Activated CD8-positive, alpha-beta T cell treated with anti-CD3 and anti-CD28 coated beads for 36 hours (primary cell): ENCODE results near the gene PSMD1. TPM values are rescaled to one million over a fixed set of nuclear protein-coding genes. Genes with fewer than 3 reads are reported as not detected.

Source experiments
- ATAC-seq: fragments of 200-7000 bp; cut with Tn5 transposase; one replicate; pipeline ENCODE4 v1.10.0; 2021; ENCODE audit warnings: mild to moderate bottlenecking, moderate library complexity
- CTCF ChIA-PET: fragments of 350-600 bp; sonication (Branson Sonifier 250); formaldehyde crosslinking; loops from one replicate; lab custom pipeline; 2021; ENCODE audit warnings: antibody characterized with exemption; lab: Charles Lee
- POLR2A ChIA-PET: fragments of 350-600 bp; sonication (Branson Sonifier 250); formaldehyde crosslinking; loops from one replicate; lab custom pipeline; 2021; ENCODE audit warnings: antibody characterized with exemption; lab: Charles Lee
- DNase-seq: peaks from one replicate; pipeline ENCODE4 v3.0.0-alpha.2; 2020
- H3K27ac Mint-ChIP-seq: one replicate; pipeline ENCODE4 v1.8.0; 2021; ENCODE audit warnings: mild to moderate bottlenecking, mixed read lengths
- H3K27me3 Mint-ChIP-seq: one replicate; pipeline ENCODE4 v1.8.0; 2021; ENCODE audit warnings: mixed read lengths
- H3K36me3 Mint-ChIP-seq: one replicate; pipeline ENCODE4 v1.8.0; 2021; ENCODE audit warnings: low read depth, mixed read lengths
- H3K4me1 Mint-ChIP-seq: one replicate; pipeline ENCODE4 v1.8.0; 2021; ENCODE audit warnings: low read depth, mixed read lengths
- H3K4me3 Mint-ChIP-seq: one replicate; pipeline ENCODE4 v1.8.0; 2021; ENCODE audit warnings: mild to moderate bottlenecking, moderate library complexity, mixed read lengths
- H3K9me3 Mint-ChIP-seq: one replicate; pipeline ENCODE4 v1.8.0; 2021; ENCODE audit warnings: mixed read lengths
- intact Hi-C: fragments of 100-400 bp; cut with micrococcal nuclease; formaldehyde crosslinking; loops from one replicate; pipeline ENCODE4 v1.10.0; 2022
- total RNA-seq, 2 experiments: library from RNA; stranded (reverse); gene quantifications; one replicate each; pipeline ENCODE4 v1.2.3, GENCODE V29; 2021
- TF ChIP-seq, protein P1 (sequence below): fragments of 200-600 bp; IDR thresholded peaks from one replicate; pipeline ENCODE4 v1.8.0; 2022; ENCODE audit warnings: antibody characterized with exemption, mild to moderate bottlenecking

Gene PSMD1
- total RNA-seq, 2 experiments from 2014 or later: 106 to 114 TPM

DNA sequence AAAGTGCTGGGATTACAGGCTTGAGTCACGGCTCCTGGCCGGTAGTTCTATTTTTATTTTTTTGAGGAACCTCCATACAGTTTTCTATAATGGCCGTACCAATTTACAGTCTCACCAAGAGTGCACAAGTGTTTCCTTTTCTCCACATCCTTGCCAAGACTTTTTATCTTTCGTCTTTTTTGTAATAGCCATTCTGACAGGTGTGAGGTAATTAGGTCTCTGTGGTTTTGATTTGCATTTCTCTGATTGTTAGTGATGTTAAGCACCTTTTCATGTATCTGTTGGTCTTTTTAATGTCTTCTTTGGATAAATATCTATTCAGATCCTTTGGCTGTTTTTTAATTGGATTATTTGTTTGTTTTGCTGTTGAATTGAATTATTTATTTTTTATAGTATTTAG, 151.1 kb downstream of the PSMD1 start:
- Mint-ChIP-seq H3K4me3 (no peak overlapping the region), H3K36me3 (no peaks in the 10 kb centered on the region), H3K27ac (no peak overlapping the region), H3K27me3 (no peaks in the 10 kb centered on the region), H3K9me3 (no peaks in the 10 kb centered on the region), H3K4me1 (no peaks in the 10 kb centered on the region)
- ATAC-seq: no peak
- intact Hi-C loops: no loop called here
- ChIA-PET POLR2A (no interaction called here), CTCF (no interaction called here)
- no peak for DNase-seq
- TF ChIP-seq, protein P1, sequence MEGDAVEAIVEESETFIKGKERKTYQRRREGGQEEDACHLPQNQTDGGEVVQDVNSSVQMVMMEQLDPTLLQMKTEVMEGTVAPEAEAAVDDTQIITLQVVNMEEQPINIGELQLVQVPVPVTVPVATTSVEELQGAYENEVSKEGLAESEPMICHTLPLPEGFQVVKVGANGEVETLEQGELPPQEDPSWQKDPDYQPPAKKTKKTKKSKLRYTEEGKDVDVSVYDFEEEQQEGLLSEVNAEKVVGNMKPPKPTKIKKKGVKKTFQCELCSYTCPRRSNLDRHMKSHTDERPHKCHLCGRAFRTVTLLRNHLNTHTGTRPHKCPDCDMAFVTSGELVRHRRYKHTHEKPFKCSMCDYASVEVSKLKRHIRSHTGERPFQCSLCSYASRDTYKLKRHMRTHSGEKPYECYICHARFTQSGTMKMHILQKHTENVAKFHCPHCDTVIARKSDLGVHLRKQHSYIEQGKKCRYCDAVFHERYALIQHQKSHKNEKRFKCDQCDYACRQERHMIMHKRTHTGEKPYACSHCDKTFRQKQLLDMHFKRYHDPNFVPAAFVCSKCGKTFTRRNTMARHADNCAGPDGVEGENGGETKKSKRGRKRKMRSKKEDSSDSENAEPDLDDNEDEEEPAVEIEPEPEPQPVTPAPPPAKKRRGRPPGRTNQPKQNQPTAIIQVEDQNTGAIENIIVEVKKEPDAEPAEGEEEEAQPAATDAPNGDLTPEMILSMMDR: no peak

DNA sequence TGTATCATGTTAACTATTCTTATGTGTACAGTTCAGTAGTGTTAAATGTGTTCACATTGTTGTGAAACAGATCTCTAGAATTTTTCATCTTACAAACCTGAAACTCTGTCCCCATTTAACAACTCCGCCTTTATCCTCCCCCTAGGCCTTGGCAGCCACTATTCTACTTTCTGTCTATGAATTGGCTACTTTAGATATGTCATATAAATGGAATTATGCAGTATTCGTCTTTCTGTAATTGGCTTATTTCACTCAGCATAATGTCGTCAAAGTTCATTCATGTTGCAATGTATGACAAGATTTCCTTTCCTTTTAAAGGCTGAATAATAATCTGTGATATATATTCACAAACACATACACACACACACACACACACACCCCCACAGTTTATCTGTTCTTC, 154.1 kb downstream of the PSMD1 start:
- H3K4me3 Mint-ChIP-seq: no peak overlapping the region
- TF ChIP-seq, protein P1: no peak
- no peak overlapping the region for H3K27ac Mint-ChIP-seq
- ChIA-PET POLR2A (interaction anchor here (0.6 kb wide), 1 partner anchor 621 kb away, joined by 3 read pairs; no protein-coding TSS in a partner anchor), CTCF (interaction anchor here (0.7 to 1.5 kb wide), 3 partner anchors 9 to 202 kb away, joined by 3 read pairs; no protein-coding TSS in a partner anchor)
- intact Hi-C loops: no loop called here
- H3K4me1 Mint-ChIP-seq: no peaks in the 10 kb centered on the region
- no peak for DNase-seq
- H3K36me3 Mint-ChIP-seq: no peaks in the 10 kb centered on the region
- no peaks in the 10 kb centered on the region for H3K9me3 Mint-ChIP-seq
- no peak for ATAC-seq
- H3K27me3 Mint-ChIP-seq: no peaks in the 10 kb centered on the region

DNA sequence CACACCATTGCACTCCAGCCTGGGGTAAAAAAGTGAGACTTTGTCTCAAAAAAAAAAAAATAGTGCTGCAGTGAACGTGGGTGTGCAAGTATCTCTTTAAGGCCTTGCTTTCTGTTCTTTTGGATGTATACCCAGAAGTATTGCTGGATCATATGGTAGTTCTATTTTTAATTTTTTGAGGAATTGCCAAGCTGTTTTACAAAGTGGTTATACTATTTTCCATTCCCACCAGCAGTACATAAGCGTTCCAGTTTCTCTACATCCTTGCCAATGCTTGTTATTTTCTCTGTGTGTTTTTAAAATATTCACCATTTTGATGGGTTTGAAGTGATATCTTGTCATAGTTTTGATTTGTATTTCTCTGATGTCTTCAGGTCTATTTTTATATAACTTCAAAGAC, 154.8 kb downstream of the PSMD1 start:
- intact Hi-C loops: no loop called here
- Mint-ChIP-seq H3K9me3 (no peaks in the 10 kb centered on the region), H3K4me3 (no peak overlapping the region), H3K4me1 (no peaks in the 10 kb centered on the region), H3K36me3 (no peaks in the 10 kb centered on the region), H3K27me3 (no peaks in the 10 kb centered on the region), H3K27ac (no peak overlapping the region)
- CTCF ChIA-PET: interaction anchor here (0.7 kb wide), 1 partner anchor 16 kb away, joined by 3 read pairs; no protein-coding TSS in a partner anchor
- POLR2A ChIA-PET: no interaction called here
- no peak for DNase-seq
- TF ChIP-seq, protein P1: no peak
- ATAC-seq: no peak

DNA sequence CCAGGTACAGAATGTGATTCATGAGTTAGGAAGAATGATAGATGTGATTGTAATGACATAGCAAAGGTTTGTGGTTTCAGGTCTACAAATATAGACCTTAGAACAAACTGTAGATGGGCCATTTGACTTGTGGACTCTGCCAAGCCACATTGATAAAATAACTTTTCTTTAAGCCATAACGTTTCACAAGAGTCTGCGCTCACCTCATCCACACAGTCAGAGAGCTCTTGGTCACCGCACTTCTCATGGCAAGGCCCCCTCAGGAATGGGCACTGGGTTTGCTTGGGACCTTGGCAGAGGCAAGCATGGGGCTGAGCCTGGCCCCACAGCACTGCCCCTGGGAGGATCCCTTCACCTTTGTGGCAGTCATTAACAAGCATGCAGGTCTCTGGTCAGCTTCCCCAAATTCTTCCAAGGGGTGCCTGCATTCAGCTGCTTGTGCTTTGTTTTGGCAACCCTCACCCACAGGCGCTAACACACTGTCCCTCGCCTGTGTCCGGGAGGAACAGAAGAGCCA, 155.7 kb downstream of the PSMD1 start:
- H3K27ac Mint-ChIP-seq: no peak overlapping the region
- no peak for DNase-seq
- no peaks in the 10 kb centered on the region for H3K27me3 Mint-ChIP-seq
- ChIA-PET POLR2A (no interaction called here), CTCF (interaction anchor here (1.4 kb wide), 1 partner anchor 15 kb away, joined by 3 read pairs; no protein-coding TSS in a partner anchor)
- no peak overlapping the region for H3K4me3 Mint-ChIP-seq
- no peaks in the 10 kb centered on the region for H3K36me3 Mint-ChIP-seq
- TF ChIP-seq, protein P1: no peak
- no peak for ATAC-seq
- intact Hi-C loops: no loop called here
- H3K9me3 Mint-ChIP-seq: no peaks in the 10 kb centered on the region
- H3K4me1 Mint-ChIP-seq: no peaks in the 10 kb centered on the region

DNA sequence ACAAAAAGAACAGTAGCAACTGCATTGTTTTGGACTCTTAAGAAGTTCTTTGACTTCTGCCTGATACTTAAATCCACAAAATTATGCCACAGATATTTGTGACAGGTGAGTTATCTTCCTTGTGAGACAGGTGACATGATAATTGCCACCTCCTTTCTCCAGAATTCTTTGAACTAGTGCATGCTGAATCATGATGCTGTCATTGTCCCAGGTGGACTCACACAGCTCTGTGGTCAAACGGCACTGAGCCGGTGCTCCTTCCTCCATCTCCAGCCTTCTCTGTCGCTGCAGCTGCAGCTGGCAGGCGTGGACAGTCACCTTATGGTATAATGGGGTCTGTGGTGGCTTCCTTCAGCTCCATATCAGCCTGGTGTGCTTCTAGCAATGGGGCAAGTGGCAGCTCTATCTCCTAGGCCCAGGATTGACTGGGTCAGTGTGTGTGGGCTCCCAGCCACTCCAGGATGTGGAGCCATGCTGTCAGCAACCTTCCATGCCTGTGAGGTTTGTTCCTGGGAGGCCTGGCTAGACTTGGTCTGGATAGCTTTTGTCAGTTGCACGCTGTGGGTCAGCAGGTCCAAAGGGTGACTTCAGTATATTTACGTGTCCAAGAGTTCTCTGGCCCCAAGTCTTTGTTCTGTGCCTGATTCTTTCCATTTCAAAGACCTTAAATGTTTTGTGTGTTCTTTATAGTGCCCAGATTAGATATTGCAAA, 157.4 kb downstream of the PSMD1 start:
- POLR2A ChIA-PET: no interaction called here
- Mint-ChIP-seq H3K36me3 (no peaks in the 10 kb centered on the region), H3K27me3 (no peaks in the 10 kb centered on the region), H3K27ac (no peak overlapping the region), H3K9me3 (no peaks in the 10 kb centered on the region), H3K4me3 (no peak overlapping the region), H3K4me1 (no peaks in the 10 kb centered on the region)
- DNase-seq (no peak), ATAC-seq (no peak)
- CTCF ChIA-PET: no interaction called here
- intact Hi-C loops: no loop called here
- TF ChIP-seq, protein P1: no peak
